ENCODE measurements around the gene USP16.

The USP16 gene

GRCh38 chr21:29077651-29078090 lies 53.2 kb downstream of the USP16 start:
- Mint-ChIP-seq H3K27me3 (no peaks in the 10 kb centered on the region), H3K4me3 (peak overlapping the region; percentile 83), H3K4me1 (peaks cover 41% of the 10 kb centered on the region), H3K9me3 (no peaks in the 10 kb centered on the region), H3K27ac (ENCODE audit: low read depth) (peak overlapping the region; percentile 84), H3K36me3 (ENCODE audit: insufficient read depth) (peaks cover 10% of the 10 kb centered on the region)
- no peak for DNase-seq (ENCODE audit: low spot score in 2 of 2)
- no peak for ATAC-seq (replicated peaks; ENCODE audit: extremely low read depth, poor library complexity, severe bottlenecking)

GRCh38 chr21:29078869-29079767 lies 54.6 kb downstream of the USP16 start:
- Mint-ChIP-seq H3K4me3 (peak overlapping the region; percentile 83), H3K4me1 (peaks cover 32% of the 10 kb centered on the region), H3K9me3 (no peaks in the 10 kb centered on the region), H3K27ac (ENCODE audit: low read depth) (peak overlapping the region; percentile 70), H3K27me3 (no peaks in the 10 kb centered on the region), H3K36me3 (ENCODE audit: insufficient read depth) (peaks cover 3% of the 10 kb centered on the region)
- DNase-seq (ENCODE audit: low spot score in 2 of 2) (peak in 1 of 2 donors; percentile 29), ATAC-seq (replicated peaks; ENCODE audit: extremely low read depth, poor library complexity, severe bottlenecking) (peak; percentile 26)

GRCh38 chr21:29080454-29080941 lies 56.0 kb downstream of the USP16 start:
- Mint-ChIP-seq H3K27ac (ENCODE audit: low read depth) (peak overlapping the region; percentile 70), H3K9me3 (no peaks in the 10 kb centered on the region), H3K4me1 (peaks cover 32% of the 10 kb centered on the region), H3K27me3 (no peaks in the 10 kb centered on the region), H3K4me3 (peak overlapping the region; percentile 54), H3K36me3 (ENCODE audit: insufficient read depth) (peaks cover 3% of the 10 kb centered on the region)
- DNase-seq (ENCODE audit: low spot score in 2 of 2) (no peak), ATAC-seq (replicated peaks; ENCODE audit: extremely low read depth, poor library complexity, severe bottlenecking) (no peak)

- peaks cover 32% of the 10 kb centered on the region for H3K4me1 Mint-ChIP-seq
- H3K36me3 Mint-ChIP-seq (ENCODE audit: insufficient read depth), result no peaks in the 10 kb centered on the region
- H3K27ac Mint-ChIP-seq (ENCODE audit: low read depth), result no peak overlapping the region
- no peak for ATAC-seq (replicated peaks; ENCODE audit: extremely low read depth, poor library complexity, severe bottlenecking)
- H3K4me3 Mint-ChIP-seq, result no peak overlapping the region
- H3K27me3 Mint-ChIP-seq, result no peaks in the 10 kb centered on the region
- no peaks in the 10 kb centered on the region for H3K9me3 Mint-ChIP-seq
- DNase-seq (ENCODE audit: low spot score in 2 of 2), result no peak
Measured at GRCh38 chr21:29082046-29082815, 57.8 kb downstream of the USP16 start.

- peaks cover 23% of the 10 kb centered on the region for H3K4me1 Mint-ChIP-seq
- H3K36me3 Mint-ChIP-seq (ENCODE audit: insufficient read depth), result peaks cover under 1% of the 10 kb centered on the region
- peak overlapping the region; percentile 78 for H3K27ac Mint-ChIP-seq (ENCODE audit: low read depth)
- no peak overlapping the region for H3K4me3 Mint-ChIP-seq
- DNase-seq (ENCODE audit: low spot score in 2 of 2) (no peak), ATAC-seq (replicated peaks; ENCODE audit: extremely low read depth, poor library complexity, severe bottlenecking) (no peak)
- H3K9me3 Mint-ChIP-seq, result no peaks in the 10 kb centered on the region
- H3K27me3 Mint-ChIP-seq, result no peaks in the 10 kb centered on the region
Measured at GRCh38 chr21:29083306-29083705, 58.8 kb downstream of the USP16 start.

- no peak for ATAC-seq (replicated peaks; ENCODE audit: extremely low read depth, poor library complexity, severe bottlenecking)
- H3K4me1 Mint-ChIP-seq, result peaks cover 13% of the 10 kb centered on the region
- no peaks in the 10 kb centered on the region for H3K9me3 Mint-ChIP-seq
- H3K27me3 Mint-ChIP-seq, result no peaks in the 10 kb centered on the region
- DNase-seq (ENCODE audit: low spot score in 2 of 2), result no peak
- no peak overlapping the region for H3K27ac Mint-ChIP-seq (ENCODE audit: low read depth)
- H3K4me3 Mint-ChIP-seq, result no peak overlapping the region
- H3K36me3 Mint-ChIP-seq (ENCODE audit: insufficient read depth), result peaks cover 3% of the 10 kb centered on the region
Measured at GRCh38 chr21:29084372-29084771, 59.9 kb downstream of the USP16 start.

- no peaks in the 10 kb centered on the region for H3K27me3 Mint-ChIP-seq
- H3K27ac Mint-ChIP-seq (ENCODE audit: low read depth), result no peak overlapping the region
- H3K36me3 Mint-ChIP-seq (ENCODE audit: insufficient read depth), result peaks cover 3% of the 10 kb centered on the region
- peaks cover 5% of the 10 kb centered on the region for H3K4me1 Mint-ChIP-seq
- H3K4me3 Mint-ChIP-seq, result no peak overlapping the region
- DNase-seq (ENCODE audit: low spot score in 2 of 2) (no peak), ATAC-seq (replicated peaks; ENCODE audit: extremely low read depth, poor library complexity, severe bottlenecking) (no peak)
- H3K9me3 Mint-ChIP-seq, result no peaks in the 10 kb centered on the region
Measured at GRCh38 chr21:29085106-29085752, 60.8 kb downstream of the USP16 start.

GRCh38 chr21:29091033-29091432 lies 66.6 kb downstream of the USP16 start:
- DNase-seq (ENCODE audit: low spot score in 2 of 2) (no peak), ATAC-seq (replicated peaks; ENCODE audit: extremely low read depth, poor library complexity, severe bottlenecking) (no peak)
- no peaks in the 10 kb centered on the region for H3K27me3 Mint-ChIP-seq
- H3K9me3 Mint-ChIP-seq, result no peaks in the 10 kb centered on the region
- H3K4me1 Mint-ChIP-seq, result no peaks in the 10 kb centered on the region
- no peak overlapping the region for H3K27ac Mint-ChIP-seq (ENCODE audit: low read depth)
- H3K36me3 Mint-ChIP-seq (ENCODE audit: insufficient read depth), result peaks cover 13% of the 10 kb centered on the region
- no peak overlapping the region for H3K4me3 Mint-ChIP-seq

GRCh38 chr21:29092102-29092959 lies 67.9 kb downstream of the USP16 start:
- H3K4me3 Mint-ChIP-seq, result no peak overlapping the region
- H3K4me1 Mint-ChIP-seq, result no peaks in the 10 kb centered on the region
- H3K27ac Mint-ChIP-seq (ENCODE audit: low read depth), result no peak overlapping the region
- H3K36me3 Mint-ChIP-seq (ENCODE audit: insufficient read depth), result peaks cover 13% of the 10 kb centered on the region
- ATAC-seq (replicated peaks; ENCODE audit: extremely low read depth, poor library complexity, severe bottlenecking) (no peak), DNase-seq (ENCODE audit: low spot score in 2 of 2) (no peak)
- no peaks in the 10 kb centered on the region for H3K9me3 Mint-ChIP-seq
- H3K27me3 Mint-ChIP-seq, result no peaks in the 10 kb centered on the region

GRCh38 chr21:29096218-29097015 lies 71.9 kb downstream of the USP16 start:
- no peaks in the 10 kb centered on the region for H3K4me1 Mint-ChIP-seq
- no peaks in the 10 kb centered on the region for H3K27me3 Mint-ChIP-seq
- DNase-seq (ENCODE audit: low spot score in 2 of 2), result no peak
- no peak for ATAC-seq (replicated peaks; ENCODE audit: extremely low read depth, poor library complexity, severe bottlenecking)
- peaks cover 13% of the 10 kb centered on the region for H3K36me3 Mint-ChIP-seq (ENCODE audit: insufficient read depth)
- no peaks in the 10 kb centered on the region for H3K9me3 Mint-ChIP-seq
- H3K4me3 Mint-ChIP-seq, result no peak overlapping the region
- no peak overlapping the region for H3K27ac Mint-ChIP-seq (ENCODE audit: low read depth)

- DNase-seq (ENCODE audit: low spot score in 2 of 2), result no peak
- H3K36me3 Mint-ChIP-seq (ENCODE audit: insufficient read depth), result peaks cover 8% of the 10 kb centered on the region
- no peaks in the 10 kb centered on the region for H3K9me3 Mint-ChIP-seq
- no peak overlapping the region for H3K4me3 Mint-ChIP-seq
- ATAC-seq (replicated peaks; ENCODE audit: extremely low read depth, poor library complexity, severe bottlenecking), result no peak
- no peak overlapping the region for H3K27ac Mint-ChIP-seq (ENCODE audit: low read depth)
- H3K27me3 Mint-ChIP-seq, result no peaks in the 10 kb centered on the region
- H3K4me1 Mint-ChIP-seq, result no peaks in the 10 kb centered on the region
Measured at GRCh38 chr21:29098156-29098555, 73.7 kb downstream of the USP16 start.
